Measurements from ENCODE around the gene FREM1. TPM values are rescaled to one million over a fixed set of nuclear protein-coding genes. Genes with fewer than 3 reads are reported as not detected.

The FREM1 gene
- total and polyA plus RNA-seq, 7 experiments from 2014 or later, result 0.24 to 0.86 TPM; not detected in 5

DNA sequence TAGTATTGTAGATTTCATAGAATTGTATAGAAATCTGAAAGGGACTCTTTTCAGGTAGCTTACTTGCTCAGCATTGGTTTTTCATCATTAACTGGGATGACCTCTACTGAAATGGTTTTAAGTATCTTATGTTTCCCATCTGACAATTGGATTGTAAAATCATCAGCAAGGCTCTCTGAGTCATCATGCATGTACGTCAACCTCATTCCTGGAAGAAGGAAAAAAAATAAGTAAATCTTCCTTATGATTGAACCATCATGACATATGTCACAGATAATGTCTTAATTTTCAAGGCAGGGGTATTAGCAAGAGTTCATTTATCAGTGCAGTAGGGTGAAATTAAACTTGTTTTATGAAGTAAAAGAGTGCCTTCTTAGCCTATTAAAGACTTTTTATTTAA is 112.8 kb downstream of the FREM1 start:
- no peaks in the 10 kb centered on the region for H3K27me3 ChIP-seq (ENCODE audit: control insufficient read depth in 2 of 2, insufficient read depth in 2 of 2, low read length in 2 of 2)
- H3K27ac ChIP-seq (ENCODE audit: low read depth, low read length), result no peak overlapping the region
- POLR2A ChIA-PET, result no interaction called here
- H3K4me3 ChIP-seq (ENCODE audit: low read length), result no peak overlapping the region
- Mint-ChIP-seq H3K4me1 (no peaks in the 10 kb centered on the region), H3K4me3 (no peak overlapping the region), H3K27me3 (peaks cover 2 to 8% (median 4%) of the 10 kb centered on the region in 5 donors), H3K9me3 (peaks cover 0 to 3% (median 0%) of the 10 kb centered on the region in 11 donors), H3K27ac (no peak overlapping the region), H3K36me3 (no peaks in the 10 kb centered on the region)
- no peak for DNase-seq
- no peak for ATAC-seq
- H3K4me1 ChIP-seq (ENCODE audit: control insufficient read depth in 2 of 2, insufficient read depth in 2 of 2, low read length in 2 of 2), result no peaks in the 10 kb centered on the region
- intact Hi-C loops (cut with micrococcal nuclease), result no loop called here
- no peaks in the 10 kb centered on the region for H3K36me3 ChIP-seq (ENCODE audit: control insufficient read depth in 2 of 3, insufficient read depth in 3 of 3, low read length in 3 of 3)
- no peaks in the 10 kb centered on the region for H3K9me3 ChIP-seq (ENCODE audit: control insufficient read depth in 2 of 3, low read length in 3 of 3)
- CTCF ChIA-PET, result interaction anchor here (0.5 kb wide), 1 partner anchor 1079 kb away, joined by 4 read pairs; no protein-coding TSS in a partner anchor

DNA sequence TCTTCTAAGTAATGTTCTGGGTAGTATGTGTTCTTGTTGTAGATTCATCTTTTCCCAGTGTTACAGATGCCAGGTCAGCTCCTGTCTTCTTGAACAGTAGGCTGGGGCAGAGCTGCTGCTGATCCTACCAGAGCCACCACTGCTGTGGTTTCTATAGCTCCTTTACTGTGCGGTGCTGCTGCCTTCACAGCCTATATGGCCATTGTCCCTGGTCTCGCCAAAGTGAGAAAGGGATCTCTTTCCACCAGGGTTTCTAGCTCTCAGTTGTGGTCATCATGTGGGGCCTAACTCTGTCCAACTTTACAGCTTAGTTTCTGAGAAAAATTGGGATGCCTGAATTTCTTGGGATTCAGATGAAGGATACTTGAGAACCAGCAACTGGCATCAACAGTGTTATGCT is 116.8 kb downstream of the FREM1 start:
- ChIA-PET CTCF (interaction anchor here (0.7 to 1.0 kb wide), 2 partner anchors 11 to 25 kb away, joined by 3 read pairs; no protein-coding TSS in a partner anchor), POLR2A (no interaction called here)
- Histone ChIP-seq H3K4me3 (ENCODE audit: low read length) (no peak overlapping the region), H3K27me3 (ENCODE audit: control insufficient read depth in 2 of 2, insufficient read depth in 2 of 2, low read length in 2 of 2) (no peaks in the 10 kb centered on the region), H3K9me3 (ENCODE audit: control insufficient read depth in 2 of 3, low read length in 3 of 3) (no peaks in the 10 kb centered on the region), H3K4me1 (ENCODE audit: control insufficient read depth in 2 of 2, insufficient read depth in 2 of 2, low read length in 2 of 2) (no peaks in the 10 kb centered on the region), H3K27ac (ENCODE audit: low read depth, low read length) (no peak overlapping the region), H3K36me3 (ENCODE audit: control insufficient read depth in 2 of 3, insufficient read depth in 3 of 3, low read length in 3 of 3) (no peaks in the 10 kb centered on the region)
- DNase-seq (no peak), ATAC-seq (no peak)
- intact Hi-C loops (cut with micrococcal nuclease), result no loop called here
- H3K9me3 Mint-ChIP-seq, result peaks cover 0 to 3% (median 0%) of the 10 kb centered on the region in 11 donors
- no peak overlapping the region for H3K27ac Mint-ChIP-seq
- H3K4me1 Mint-ChIP-seq, result no peaks in the 10 kb centered on the region
- peaks cover 2 to 15% (median 12%) of the 10 kb centered on the region in 5 donors for H3K27me3 Mint-ChIP-seq
- H3K36me3 Mint-ChIP-seq, result no peaks in the 10 kb centered on the region
- H3K4me3 Mint-ChIP-seq, result no peak overlapping the region

DNA sequence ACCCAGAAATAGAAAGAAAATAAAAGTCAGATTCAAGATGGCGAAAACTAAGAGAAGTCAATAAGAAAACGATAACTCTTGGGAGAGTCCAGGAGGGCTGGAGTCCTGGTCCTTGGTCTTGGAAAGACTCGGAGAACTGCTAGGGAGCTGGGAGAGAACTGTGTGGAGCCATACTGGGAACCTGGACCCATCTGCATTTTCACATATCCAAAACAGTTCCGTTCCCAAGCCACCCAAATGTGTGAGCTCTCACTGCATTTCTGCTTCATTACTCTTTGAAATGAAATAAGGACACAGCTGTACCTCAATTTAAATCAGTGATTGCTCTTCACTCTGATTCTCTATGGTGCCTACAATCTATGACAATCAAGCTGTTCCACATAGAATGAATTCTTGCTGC is 119.6 kb downstream of the FREM1 start:
- no peak overlapping the region for H3K27ac Mint-ChIP-seq

DNA sequence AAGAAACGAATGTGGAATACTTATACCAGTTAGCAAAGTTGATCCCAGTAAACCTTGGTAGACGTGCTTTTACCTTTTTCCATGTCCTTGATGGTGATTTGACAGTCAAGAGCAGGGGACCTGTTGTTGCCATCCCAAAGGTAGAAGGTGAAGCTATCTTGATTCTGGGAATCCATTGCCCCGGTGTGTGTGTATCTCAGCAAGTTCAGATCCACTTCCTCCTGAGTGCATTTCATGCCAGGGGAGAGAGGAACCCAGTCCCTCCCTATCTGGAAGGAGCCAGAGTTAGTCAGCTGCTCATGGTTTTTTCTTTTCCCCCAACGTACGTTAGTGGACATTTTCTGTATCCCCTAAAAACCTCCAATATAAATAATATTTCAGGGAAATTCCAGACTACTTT is 121.4 kb downstream of the FREM1 start:
- Histone ChIP-seq H3K4me1 (ENCODE audit: control insufficient read depth in 2 of 2, insufficient read depth in 2 of 2, low read length in 2 of 2) (no peaks in the 10 kb centered on the region), H3K27ac (ENCODE audit: low read depth, low read length) (no peak overlapping the region), H3K27me3 (ENCODE audit: control insufficient read depth in 2 of 2, insufficient read depth in 2 of 2, low read length in 2 of 2) (no peaks in the 10 kb centered on the region), H3K4me3 (ENCODE audit: low read length) (no peak overlapping the region), H3K9me3 (ENCODE audit: control insufficient read depth in 2 of 3, low read length in 3 of 3) (no peaks in the 10 kb centered on the region), H3K36me3 (ENCODE audit: control insufficient read depth in 2 of 3, insufficient read depth in 3 of 3, low read length in 3 of 3) (no peaks in the 10 kb centered on the region)
- H3K36me3 Mint-ChIP-seq, result no peaks in the 10 kb centered on the region
- ATAC-seq (no peak), DNase-seq (no peak)
- peaks cover 5 to 25% (median 12%) of the 10 kb centered on the region in 5 donors for H3K27me3 Mint-ChIP-seq
- no peaks in the 10 kb centered on the region for H3K4me1 Mint-ChIP-seq
- no peak overlapping the region for H3K27ac Mint-ChIP-seq
- intact Hi-C loops (cut with micrococcal nuclease), result no loop called here
- CTCF ChIA-PET, result no interaction called here
- H3K4me3 Mint-ChIP-seq, result no peak overlapping the region
- POLR2A ChIA-PET, result no interaction called here
- peaks cover 0 to 1% (median 0%) of the 10 kb centered on the region in 11 donors for H3K9me3 Mint-ChIP-seq

More for the DNA sequence above, 119.6 kb downstream of the FREM1 start:
- H3K36me3 Mint-ChIP-seq, result no peaks in the 10 kb centered on the region
- intact Hi-C loops (cut with micrococcal nuclease), result no loop called here
- no peak for ATAC-seq
- Histone ChIP-seq H3K27ac (ENCODE audit: low read depth, low read length) (no peak overlapping the region), H3K4me3 (ENCODE audit: low read length) (no peak overlapping the region), H3K27me3 (ENCODE audit: control insufficient read depth in 2 of 2, insufficient read depth in 2 of 2, low read length in 2 of 2) (no peaks in the 10 kb centered on the region), H3K4me1 (ENCODE audit: control insufficient read depth in 2 of 2, insufficient read depth in 2 of 2, low read length in 2 of 2) (no peaks in the 10 kb centered on the region), H3K36me3 (ENCODE audit: control insufficient read depth in 2 of 3, insufficient read depth in 3 of 3, low read length in 3 of 3) (no peaks in the 10 kb centered on the region), H3K9me3 (ENCODE audit: control insufficient read depth in 2 of 3, low read length in 3 of 3) (no peaks in the 10 kb centered on the region)
- peaks cover 7 to 22% (median 13%) of the 10 kb centered on the region in 5 donors for H3K27me3 Mint-ChIP-seq
- ChIA-PET CTCF (interaction anchor here (0.6 kb wide), 1 partner anchor 63 kb away, joined by 6 read pairs; no protein-coding TSS in a partner anchor), POLR2A (no interaction called here)
- DNase-seq, result no peak
- H3K4me1 Mint-ChIP-seq, result no peaks in the 10 kb centered on the region
- H3K4me3 Mint-ChIP-seq, result no peak overlapping the region
- peaks cover 0 to 3% (median 0%) of the 10 kb centered on the region in 11 donors for H3K9me3 Mint-ChIP-seq

DNA sequence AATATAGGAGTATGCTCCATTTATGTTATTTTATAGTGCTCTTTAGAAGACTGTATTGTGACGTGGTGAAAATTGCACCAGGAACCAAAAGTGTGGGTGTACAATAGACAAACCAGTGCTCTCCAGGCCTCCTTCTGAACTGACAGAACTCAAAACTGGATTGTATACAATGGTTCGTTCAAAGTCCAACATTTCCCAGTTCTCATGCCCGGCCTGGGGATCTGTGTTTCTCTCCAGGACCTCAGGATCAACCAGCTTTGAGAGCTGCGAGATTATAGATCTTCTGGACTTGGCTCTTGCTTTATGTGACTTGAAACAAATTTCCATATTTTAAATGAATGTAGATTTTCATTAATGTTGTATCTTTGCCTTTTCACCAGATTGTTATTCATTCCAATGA is 126.9 kb downstream of the FREM1 start:
- peaks cover 0 to 1% (median 0%) of the 10 kb centered on the region in 11 donors for H3K9me3 Mint-ChIP-seq
- Histone ChIP-seq H3K27ac (ENCODE audit: low read depth, low read length) (no peak overlapping the region), H3K4me3 (ENCODE audit: low read length) (no peak overlapping the region), H3K36me3 (ENCODE audit: control insufficient read depth in 2 of 3, insufficient read depth in 3 of 3, low read length in 3 of 3) (no peaks in the 10 kb centered on the region), H3K9me3 (ENCODE audit: control insufficient read depth in 2 of 3, low read length in 3 of 3) (no peaks in the 10 kb centered on the region), H3K4me1 (ENCODE audit: control insufficient read depth in 2 of 2, insufficient read depth in 2 of 2, low read length in 2 of 2) (no peaks in the 10 kb centered on the region), H3K27me3 (ENCODE audit: control insufficient read depth in 2 of 2, insufficient read depth in 2 of 2, low read length in 2 of 2) (no peaks in the 10 kb centered on the region)
- H3K27me3 Mint-ChIP-seq, result peaks cover 5 to 29% (median 15%) of the 10 kb centered on the region in 5 donors
- ATAC-seq (no peak), DNase-seq (no peak)
- H3K4me1 Mint-ChIP-seq, result no peaks in the 10 kb centered on the region
- ChIA-PET CTCF (interaction anchor here (1.2 kb wide), 1 partner anchor 10 kb away, joined by 3 read pairs; no protein-coding TSS in a partner anchor), POLR2A (no interaction called here)
- H3K36me3 Mint-ChIP-seq, result no peaks in the 10 kb centered on the region
- no peak overlapping the region for H3K4me3 Mint-ChIP-seq
- intact Hi-C loops (cut with micrococcal nuclease), result no loop called here
- H3K27ac Mint-ChIP-seq, result no peak overlapping the region

DNA sequence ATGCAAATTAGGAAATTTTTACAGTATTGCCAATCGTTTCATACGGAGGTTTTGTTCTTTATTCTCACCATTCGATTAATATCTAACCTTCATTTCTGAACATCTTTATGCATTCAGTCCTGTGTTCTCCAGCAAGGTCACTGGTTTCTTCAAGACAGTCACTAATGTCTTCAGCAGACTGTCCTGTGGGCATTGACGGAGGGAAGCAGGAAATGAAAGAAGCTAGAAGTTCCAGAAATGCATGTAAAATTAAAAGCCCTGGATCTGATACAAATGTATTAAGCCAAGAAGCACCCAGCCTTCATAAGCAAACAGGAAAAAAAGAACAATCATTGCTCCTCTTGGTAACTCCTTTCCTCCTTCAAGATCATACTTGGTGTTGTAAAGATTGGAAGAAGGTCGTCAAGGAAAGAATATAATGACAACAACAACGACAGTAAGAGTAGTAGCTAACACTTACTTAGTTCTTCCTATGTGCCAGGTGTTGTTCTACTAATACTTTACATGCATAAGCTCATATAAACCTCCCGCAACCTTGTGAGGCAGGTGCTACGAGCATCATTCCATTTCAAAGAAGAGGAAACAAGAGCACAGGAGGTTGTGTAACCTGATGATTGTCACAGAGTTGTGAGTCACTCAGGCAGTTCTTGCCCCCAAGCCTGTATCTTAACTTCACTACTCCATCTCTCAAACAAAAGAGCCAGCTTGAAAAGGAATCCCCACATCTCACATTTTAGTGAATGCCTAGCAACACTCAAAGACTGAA is 127.8 kb downstream of the FREM1 start:
- Mint-ChIP-seq H3K9me3 (peaks cover 0 to 1% (median 0%) of the 10 kb centered on the region in 11 donors), H3K36me3 (no peaks in the 10 kb centered on the region), H3K27me3 (peaks cover 3 to 31% (median 15%) of the 10 kb centered on the region in 5 donors), H3K4me1 (no peaks in the 10 kb centered on the region), H3K4me3 (no peak overlapping the region), H3K27ac (no peak overlapping the region)
- CTCF ChIA-PET, result interaction anchor here (0.6 to 1.2 kb wide), 2 partner anchors 11 to 353 kb away, joined by 3 to 4 read pairs; no protein-coding TSS in a partner anchor
- intact Hi-C loops (cut with micrococcal nuclease), result no loop called here
- Histone ChIP-seq H3K9me3 (ENCODE audit: control insufficient read depth in 2 of 3, low read length in 3 of 3) (no peaks in the 10 kb centered on the region), H3K4me3 (ENCODE audit: low read length) (no peak overlapping the region), H3K27me3 (ENCODE audit: control insufficient read depth in 2 of 2, insufficient read depth in 2 of 2, low read length in 2 of 2) (no peaks in the 10 kb centered on the region), H3K4me1 (ENCODE audit: control insufficient read depth in 2 of 2, insufficient read depth in 2 of 2, low read length in 2 of 2) (no peaks in the 10 kb centered on the region), H3K27ac (ENCODE audit: low read depth, low read length) (no peak overlapping the region), H3K36me3 (ENCODE audit: control insufficient read depth in 2 of 3, insufficient read depth in 3 of 3, low read length in 3 of 3) (no peaks in the 10 kb centered on the region)
- POLR2A ChIA-PET, result no interaction called here
- DNase-seq (no peak), ATAC-seq (no peak)

DNA sequence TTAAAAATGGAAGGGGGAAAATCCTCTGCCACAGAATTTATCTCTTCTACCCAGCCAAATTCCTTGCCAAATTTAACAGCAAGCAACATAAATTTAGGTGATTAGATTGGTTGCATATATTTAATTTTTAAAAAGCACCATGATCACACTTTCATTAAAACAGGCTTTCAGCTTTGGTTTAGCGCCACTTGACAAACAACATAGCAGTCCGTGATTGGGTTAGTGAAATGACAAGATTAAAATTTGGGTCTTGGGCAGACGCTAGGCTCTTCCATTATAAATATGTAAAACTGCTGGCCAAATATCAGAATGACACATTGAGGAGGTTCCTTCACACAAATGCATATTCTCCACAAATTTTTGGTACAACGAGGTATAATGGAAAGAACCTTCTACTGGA is 129.5 kb downstream of the FREM1 start:
- Histone ChIP-seq H3K9me3 (ENCODE audit: control insufficient read depth in 2 of 3, low read length in 3 of 3) (no peaks in the 10 kb centered on the region), H3K27me3 (ENCODE audit: control insufficient read depth in 2 of 2, insufficient read depth in 2 of 2, low read length in 2 of 2) (no peaks in the 10 kb centered on the region), H3K27ac (ENCODE audit: low read depth, low read length) (no peak overlapping the region), H3K4me3 (ENCODE audit: low read length) (no peak overlapping the region), H3K4me1 (ENCODE audit: control insufficient read depth in 2 of 2, insufficient read depth in 2 of 2, low read length in 2 of 2) (no peaks in the 10 kb centered on the region), H3K36me3 (ENCODE audit: control insufficient read depth in 2 of 3, insufficient read depth in 3 of 3, low read length in 3 of 3) (no peaks in the 10 kb centered on the region)
- DNase-seq (no peak), ATAC-seq (no peak)
- Mint-ChIP-seq H3K27me3 (peaks cover 0 to 33% (median 15%) of the 10 kb centered on the region in 5 donors), H3K4me1 (no peaks in the 10 kb centered on the region), H3K36me3 (no peaks in the 10 kb centered on the region), H3K9me3 (peaks cover 0 to 1% (median 0%) of the 10 kb centered on the region in 11 donors), H3K4me3 (no peak overlapping the region), H3K27ac (no peak overlapping the region)
- POLR2A ChIA-PET, result no interaction called here
- intact Hi-C loops (cut with micrococcal nuclease), result no loop called here
- CTCF ChIA-PET, result no interaction called here
